HG03565 (cell line): ENCODE results near the gene YIPF5.

Source experiments
- ATAC-seq: cut with Tn5 transposase; IDR thresholded peaks from one replicate; pipeline ENCODE4 v1.9.1; 2021; ENCODE audit warnings: mild to moderate bottlenecking, moderate library complexity; ENCODE audit not compliant: unreplicated experiment

The YIPF5 gene

GRCh38 chr5:144183254-144183889 lies 12.9 kb upstream of the YIPF5 start:
- no peak for ATAC-seq

- no peak for ATAC-seq
These were observed 8.8 kb upstream of the YIPF5 start for GRCh38 chr5:144179226-144179625.

- no peak for ATAC-seq
These were observed 7.1 kb upstream of the YIPF5 start for GRCh38 chr5:144177548-144177947.

- ATAC-seq, result no peak
These were observed 3.3 kb upstream of the YIPF5 start for GRCh38 chr5:144173766-144174165.

- ATAC-seq, result no peak
These were observed 569 bp downstream of the YIPF5 start for GRCh38 chr5:144169904-144170275.

- no peak for ATAC-seq
These were observed 2.5 kb downstream of the YIPF5 start for GRCh38 chr5:144167998-144168397.

GRCh38 chr5:144166696-144167095 lies 3.8 kb downstream of the YIPF5 start:
- ATAC-seq, result no peak

GRCh38 chr5:144162686-144163085 lies 7.8 kb downstream of the YIPF5 start:
- ATAC-seq, result no peak

- no peak for ATAC-seq
These were observed 13.7 kb downstream of the YIPF5 start for GRCh38 chr5:144156767-144157171.

GRCh38 chr5:144151026-144151425 lies 19.4 kb downstream of the YIPF5 start:
- ATAC-seq, result no peak

GRCh38 chr5:144144956-144145751 lies 25.3 kb downstream of the YIPF5 start:
- ATAC-seq, result no peak

- no peak for ATAC-seq
These were observed 26.8 kb downstream of the YIPF5 start for GRCh38 chr5:144143625-144144024.

- ATAC-seq, result no peak
These were observed 27.7 kb downstream of the YIPF5 start for GRCh38 chr5:144142824-144143162.

- ATAC-seq, result peak; percentile 99
These were observed 28.2 kb downstream of the YIPF5 start for GRCh38 chr5:144142139-144142823.

GRCh38 chr5:144141585-144141984 lies 28.9 kb downstream of the YIPF5 start:
- ATAC-seq, result no peak

GRCh38 chr5:144139586-144139985 lies 30.9 kb downstream of the YIPF5 start:
- ATAC-seq, result no peak

- ATAC-seq, result no peak
These were observed 35.2 kb downstream of the YIPF5 start for GRCh38 chr5:144135113-144135762.

GRCh38 chr5:144134194-144134826 lies 36.1 kb downstream of the YIPF5 start:
- ATAC-seq, result no peak

GRCh38 chr5:144133050-144133633 lies 37.3 kb downstream of the YIPF5 start:
- no peak for ATAC-seq

- ATAC-seq, result no peak
These were observed 39.2 kb downstream of the YIPF5 start for GRCh38 chr5:144131261-144131660.

GRCh38 chr5:144130306-144130705 lies 40.2 kb downstream of the YIPF5 start:
- ATAC-seq, result no peak
